Measurements from ENCODE around the gene PPP1R1B.

PPP1R1B gene

DNA sequence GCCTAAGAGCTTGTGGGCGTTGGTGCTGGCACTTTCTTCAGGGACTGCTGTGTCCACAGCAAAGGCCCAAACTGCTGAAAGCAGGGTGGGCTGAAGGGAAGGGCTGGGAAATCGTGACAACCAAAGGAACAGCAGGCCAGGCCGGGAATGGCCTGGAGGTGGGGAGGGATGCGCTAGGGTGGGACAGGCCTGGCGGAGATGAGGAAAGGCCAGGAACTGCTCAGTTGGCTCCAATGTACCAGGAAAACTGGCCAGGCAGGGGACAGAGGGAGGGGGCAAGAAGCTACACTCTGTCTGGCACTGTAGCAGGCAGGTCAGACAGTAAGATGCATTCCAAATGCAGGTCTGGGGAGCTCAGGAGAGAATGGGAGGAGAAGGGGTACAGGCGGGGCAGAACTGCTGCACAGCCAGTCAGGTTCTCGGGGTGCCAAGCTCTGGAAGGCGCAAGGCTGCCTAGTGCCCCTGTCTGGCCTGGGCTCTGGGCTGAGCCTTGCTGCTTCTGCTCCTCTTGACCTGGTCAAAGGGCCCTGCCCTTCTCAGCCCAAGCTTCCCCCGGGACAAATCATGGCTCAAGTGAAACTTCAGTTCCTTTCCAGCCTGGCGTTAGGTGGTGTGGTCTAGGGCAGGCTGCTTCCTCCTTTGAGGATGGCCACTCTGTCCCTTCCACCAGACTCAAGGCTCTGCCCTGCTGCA, 48.8 kb downstream of the PPP1R1B start:
- DNase-seq (ENCODE audit: low read depth in 1 of 2, low spot score in 1 of 2): peak in 1 of 2 experiments; percentile 53
- no peak for TF ChIP-seq JUND (IDR thresholded peaks at IDR 0.05; ENCODE audit: low read depth)
- in situ Hi-C loops (cut with HindIII; ENCODE audit: low pct_unique_long_range_greater_than_20kb, low sequenced_read_pairs): no loop called here

DNA sequence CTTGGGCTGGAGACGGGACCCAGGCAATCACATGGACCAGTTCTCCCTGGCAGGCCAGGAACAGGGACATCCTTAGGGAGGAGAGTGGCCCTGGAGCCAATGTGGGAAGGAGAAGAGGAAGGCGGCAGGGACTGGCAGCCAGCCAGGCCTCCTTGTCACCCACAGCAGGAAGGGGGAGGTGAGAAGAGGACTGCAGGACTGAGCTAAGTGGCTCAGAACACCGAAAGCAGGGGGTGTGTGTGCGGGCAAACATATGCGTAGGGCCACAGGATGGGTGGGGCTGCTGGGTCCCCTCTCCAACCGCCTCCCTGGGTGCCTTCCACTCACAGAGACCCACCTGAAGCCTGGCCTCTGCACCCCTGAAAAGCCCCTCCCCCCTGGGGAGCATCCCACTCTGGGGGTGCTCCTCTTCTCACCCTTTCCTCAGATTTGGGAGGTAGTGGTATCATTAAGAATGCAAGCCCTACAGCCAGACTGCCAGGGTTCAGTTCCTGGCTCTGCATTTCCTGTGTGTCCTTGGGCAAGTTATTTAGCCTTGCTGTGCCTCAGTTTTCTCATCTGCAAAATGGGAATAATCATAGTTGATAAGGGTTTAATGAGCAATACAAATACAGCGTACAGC, 49.6 kb downstream of the PPP1R1B start:
- no peak for TF ChIP-seq JUND (IDR thresholded peaks at IDR 0.05; ENCODE audit: low read depth)
- peak; percentile 72 to 92 for DNase-seq (ENCODE audit: low read depth in 1 of 2, low spot score in 1 of 2)
- in situ Hi-C loops (cut with HindIII; ENCODE audit: low pct_unique_long_range_greater_than_20kb, low sequenced_read_pairs): no loop called here

DNA sequence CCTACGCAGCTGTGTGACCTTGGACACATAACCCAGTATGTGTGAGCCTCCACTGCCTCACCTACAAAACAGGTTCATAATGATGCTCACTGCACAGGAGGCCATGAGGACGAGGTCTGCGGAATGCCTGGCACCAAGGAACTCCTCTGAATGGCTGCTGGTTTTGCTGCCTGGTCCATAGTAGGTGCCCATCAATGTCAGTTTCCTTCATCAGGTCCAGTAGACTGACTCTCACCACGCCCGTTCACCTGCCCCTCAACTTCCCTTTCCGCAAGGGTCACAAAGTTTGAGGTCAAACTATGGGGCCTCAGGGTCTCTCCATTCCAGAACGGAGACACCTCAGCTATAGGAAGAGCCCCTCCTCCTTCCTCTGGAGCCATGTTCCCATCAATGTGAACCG, 50.3 kb downstream of the PPP1R1B start:
- DNase-seq (ENCODE audit: low read depth in 1 of 2, low spot score in 1 of 2): no peak
- in situ Hi-C loops (cut with HindIII; ENCODE audit: low pct_unique_long_range_greater_than_20kb, low sequenced_read_pairs): no loop called here
- TF ChIP-seq JUND (IDR thresholded peaks at IDR 0.05; ENCODE audit: low read depth): no peak

DNA sequence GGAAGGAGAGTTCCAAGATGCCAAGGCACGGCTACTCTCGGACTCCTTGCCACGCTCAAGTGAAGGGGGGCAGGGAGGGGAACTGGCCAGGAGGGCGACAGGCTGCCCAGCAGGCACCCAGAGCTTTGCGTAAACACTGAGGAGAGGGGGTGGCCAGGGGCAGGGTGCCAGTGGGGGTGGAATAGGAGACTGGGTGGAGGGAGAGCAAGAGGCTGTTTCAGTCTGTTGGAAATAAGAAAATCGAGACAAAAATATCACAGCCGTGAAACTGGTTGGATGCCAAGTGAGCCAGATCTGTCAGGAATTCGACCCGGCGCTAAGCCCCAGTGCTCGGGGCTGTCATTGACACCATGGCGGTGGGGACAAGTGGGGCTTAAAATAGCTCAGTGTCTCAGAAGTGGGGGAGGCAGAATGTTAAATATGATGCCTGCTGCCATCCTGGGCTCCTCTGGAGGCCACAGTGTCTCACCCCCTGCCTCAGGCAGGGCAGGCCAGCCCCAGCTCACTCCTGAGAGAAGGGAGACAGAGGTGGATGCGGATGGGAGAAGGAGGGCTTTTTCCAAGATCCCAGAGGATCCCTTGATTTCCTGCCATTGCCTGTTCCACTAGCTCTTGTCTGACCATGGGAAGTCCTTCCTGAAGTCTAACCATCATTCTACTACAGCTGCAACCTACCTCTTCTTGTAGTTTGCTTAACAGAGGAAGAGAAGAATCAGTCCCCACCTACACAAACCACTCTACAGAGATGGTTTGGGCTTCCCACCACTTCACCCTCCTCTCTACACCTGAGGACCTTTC, 51.0 kb downstream of the PPP1R1B start:
- in situ Hi-C loops (cut with HindIII; ENCODE audit: low pct_unique_long_range_greater_than_20kb, low sequenced_read_pairs): no loop called here
- no peak for TF ChIP-seq JUND (IDR thresholded peaks at IDR 0.05; ENCODE audit: low read depth)
- DNase-seq (ENCODE audit: low read depth in 1 of 2, low spot score in 1 of 2): no peak

DNA sequence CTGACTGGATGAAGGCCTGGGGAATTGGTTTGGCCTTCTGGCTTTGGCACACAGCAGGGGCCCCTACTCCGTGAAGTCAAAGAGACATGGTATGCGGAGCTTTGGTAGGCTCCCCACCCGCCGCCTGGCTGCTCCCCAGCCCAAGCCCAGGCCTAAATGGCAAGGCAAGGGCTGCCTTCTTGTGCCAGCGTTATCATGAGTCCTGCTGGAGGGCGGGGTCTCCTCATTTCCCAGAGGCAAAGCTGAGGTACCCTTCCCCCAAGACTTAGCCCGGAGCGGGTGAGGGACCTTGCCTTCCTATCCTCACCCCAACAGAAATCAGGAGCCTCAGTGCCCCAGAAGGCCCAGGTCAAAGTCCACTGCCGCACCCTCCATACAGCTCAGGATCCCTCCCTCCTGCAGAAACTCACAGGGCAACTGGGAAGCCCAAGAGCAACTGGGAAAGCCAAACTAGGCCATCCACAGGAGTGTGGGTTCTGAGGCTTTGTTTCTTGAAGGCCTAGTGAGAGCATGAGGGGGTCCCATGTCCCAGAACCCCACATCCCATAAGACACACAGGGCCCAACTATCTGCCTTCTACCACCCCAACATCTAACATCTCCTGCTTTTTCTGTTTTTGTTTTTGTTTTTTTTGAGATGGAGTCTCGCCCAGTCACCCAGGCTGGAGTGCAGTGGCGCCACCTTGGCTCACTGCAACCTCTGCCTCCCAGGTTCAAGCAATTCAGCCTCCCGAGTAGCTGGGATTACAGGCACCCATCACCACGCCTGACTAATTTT, 51.8 kb downstream of the PPP1R1B start:
- TF ChIP-seq JUND (IDR thresholded peaks at IDR 0.05; ENCODE audit: low read depth): no peak
- DNase-seq (ENCODE audit: low read depth in 1 of 2, low spot score in 1 of 2): no peak
- in situ Hi-C loops (cut with HindIII; ENCODE audit: low pct_unique_long_range_greater_than_20kb, low sequenced_read_pairs): no loop called here

DNA sequence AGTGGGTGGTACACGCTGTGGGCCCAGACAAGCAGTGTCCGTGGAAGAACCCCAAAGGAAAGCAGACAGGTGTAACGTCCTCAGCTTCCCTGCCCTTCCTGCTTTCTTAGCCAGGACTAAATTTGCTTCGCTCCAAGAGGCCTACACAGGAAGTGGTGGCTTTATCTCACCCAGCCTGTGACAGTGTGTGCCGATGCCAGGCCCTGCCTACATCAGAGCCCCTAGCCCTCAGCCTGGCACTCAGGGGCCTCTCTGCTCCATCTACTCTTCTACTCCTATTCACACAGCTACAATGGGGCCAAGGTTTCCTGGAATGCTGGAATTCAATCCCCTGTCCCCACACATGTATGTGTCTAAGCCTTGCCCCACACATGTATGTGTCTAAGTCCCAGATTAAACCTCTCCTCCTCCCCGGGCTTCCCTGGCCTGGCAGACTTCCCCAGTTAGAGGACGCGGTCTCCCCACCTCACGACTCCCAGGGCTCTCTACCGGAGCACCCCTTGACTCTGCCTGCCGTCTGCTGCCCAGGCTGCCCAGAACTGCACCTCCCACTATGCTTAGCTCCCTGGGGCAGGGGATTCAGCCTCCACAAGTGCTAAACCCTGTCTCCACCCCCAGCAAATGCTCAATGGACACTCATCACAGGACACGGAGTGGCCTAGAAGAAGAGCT, 52.9 kb downstream of the PPP1R1B start:
- in situ Hi-C loops (cut with HindIII; ENCODE audit: low pct_unique_long_range_greater_than_20kb, low sequenced_read_pairs): no loop called here
- no peak for TF ChIP-seq JUND (IDR thresholded peaks at IDR 0.05; ENCODE audit: low read depth)
- DNase-seq (ENCODE audit: low read depth in 1 of 2, low spot score in 1 of 2): no peak

DNA sequence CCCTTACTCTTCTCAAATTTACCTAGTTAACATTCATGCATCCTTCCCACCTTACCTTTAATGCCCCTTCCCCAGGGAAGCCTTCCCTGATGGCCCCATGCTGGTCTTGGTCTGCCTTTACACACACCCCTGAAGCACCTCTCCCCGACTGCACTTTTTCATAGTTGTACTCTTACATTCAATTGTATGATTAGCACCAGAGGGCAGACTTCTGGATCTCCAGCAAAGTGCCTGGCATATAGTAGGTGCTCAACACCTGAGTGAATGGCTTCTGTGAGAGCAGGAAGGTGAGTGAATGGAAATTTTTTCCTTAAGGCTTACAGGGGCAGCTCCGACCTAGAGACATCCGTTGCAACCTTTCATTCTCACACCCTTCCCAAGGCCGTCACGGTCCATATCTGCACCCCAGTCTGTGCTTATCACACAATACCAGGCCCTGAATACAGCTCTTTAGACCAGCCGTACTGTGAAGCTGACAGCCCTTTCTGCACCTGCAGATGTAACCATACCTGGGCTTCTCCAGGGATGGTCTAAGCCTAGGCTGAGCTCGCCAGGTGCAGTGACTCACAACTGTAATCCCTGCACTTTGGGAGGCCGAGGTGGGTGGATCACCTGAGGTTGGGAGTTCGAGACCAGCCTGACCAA, 56.7 kb downstream of the PPP1R1B start:
- TF ChIP-seq JUND (IDR thresholded peaks at IDR 0.05; ENCODE audit: low read depth): no peak

DNA sequence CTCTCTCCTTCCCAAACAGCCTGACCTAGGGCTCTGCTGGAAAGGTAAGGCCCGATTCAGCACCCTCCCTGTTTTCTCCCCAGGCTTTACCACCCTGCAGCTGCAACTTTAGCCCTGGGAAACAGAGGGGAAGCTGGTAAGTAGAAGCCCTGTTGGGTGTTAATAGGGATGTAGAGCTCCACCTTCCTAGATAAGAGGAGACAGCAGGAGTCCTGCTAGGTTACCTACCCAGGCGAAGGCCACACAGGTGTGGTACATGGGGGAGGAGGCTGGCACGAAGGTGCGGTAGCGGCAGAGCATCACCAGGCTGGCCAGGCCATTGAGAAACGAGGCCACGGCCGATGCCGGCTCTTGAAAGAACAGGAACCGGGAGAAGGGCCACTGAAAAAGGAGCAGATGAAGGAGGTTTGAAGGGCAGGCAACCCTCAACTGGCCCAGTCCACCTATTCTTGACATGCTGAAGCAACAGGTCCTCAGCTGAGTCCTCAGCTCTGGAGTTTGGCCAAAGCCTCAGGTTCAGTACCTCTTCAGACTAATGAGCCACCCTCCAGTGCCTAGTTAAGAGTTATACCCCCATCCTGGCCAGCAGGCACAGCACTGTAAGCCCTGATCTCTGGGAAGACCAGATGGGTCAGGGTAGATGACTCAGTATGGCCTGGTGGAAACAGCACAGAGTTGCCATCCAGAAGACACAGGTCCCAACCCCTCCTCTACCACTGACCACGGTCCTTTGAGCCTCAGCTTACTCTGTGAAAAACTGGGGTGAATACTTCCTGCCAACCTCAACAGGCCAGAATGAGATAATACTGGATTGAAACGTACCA, 57.8 kb downstream of the PPP1R1B start:
- no peak for TF ChIP-seq JUND (IDR thresholded peaks at IDR 0.05; ENCODE audit: low read depth)
- in situ Hi-C loops (cut with HindIII; ENCODE audit: low pct_unique_long_range_greater_than_20kb, low sequenced_read_pairs): no loop called here
- no peak for DNase-seq (ENCODE audit: low read depth in 1 of 2, low spot score in 1 of 2)

More for the DNA sequence above, 56.7 kb downstream of the PPP1R1B start:
- in situ Hi-C loops (cut with HindIII; ENCODE audit: low pct_unique_long_range_greater_than_20kb, low sequenced_read_pairs): no loop called here
- peak in 1 of 2 experiments; percentile 54 for DNase-seq (ENCODE audit: low read depth in 1 of 2, low spot score in 1 of 2)
